ENCODE data around the gene WT1.

- no peak for TF ChIP-seq CTCF (conservative IDR thresholded peaks at IDR 0.05; ENCODE audit: low read depth, low read length)
- no peak for TF ChIP-seq POLR2A (IDR thresholded peaks at IDR 0.05; ENCODE audit: low read depth, low read length)
- TF ChIP-seq, protein P1, sequence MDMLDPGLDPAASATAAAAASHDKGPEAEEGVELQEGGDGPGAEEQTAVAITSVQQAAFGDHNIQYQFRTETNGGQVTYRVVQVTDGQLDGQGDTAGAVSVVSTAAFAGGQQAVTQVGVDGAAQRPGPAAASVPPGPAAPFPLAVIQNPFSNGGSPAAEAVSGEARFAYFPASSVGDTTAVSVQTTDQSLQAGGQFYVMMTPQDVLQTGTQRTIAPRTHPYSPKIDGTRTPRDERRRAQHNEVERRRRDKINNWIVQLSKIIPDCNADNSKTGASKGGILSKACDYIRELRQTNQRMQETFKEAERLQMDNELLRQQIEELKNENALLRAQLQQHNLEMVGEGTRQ (IDR thresholded peaks at IDR 0.05; ENCODE audit: low read depth, low read length): no peak
- no peak for TF ChIP-seq RFX5 (IDR thresholded peaks at IDR 0.05; ENCODE audit: low read depth, low read length)
- no peak for TF ChIP-seq SMC3 (IDR thresholded peaks at IDR 0.05; ENCODE audit: low read depth, low read length)
- TF ChIP-seq NFE2L2 (IDR thresholded peaks at IDR 0.05; ENCODE audit: low read depth, low read length): no peak
- TF ChIP-seq MXI1 (IDR thresholded peaks at IDR 0.05; ENCODE audit: borderline replicate concordance, low read depth, low read length): no peak
- no peak for TF ChIP-seq BHLHE40 (IDR thresholded peaks at IDR 0.05; ENCODE audit: low read depth, low read length)
- TF ChIP-seq RAD21 (IDR thresholded peaks at IDR 0.05; ENCODE audit: low read length): no peak
- TF ChIP-seq, protein P2, sequence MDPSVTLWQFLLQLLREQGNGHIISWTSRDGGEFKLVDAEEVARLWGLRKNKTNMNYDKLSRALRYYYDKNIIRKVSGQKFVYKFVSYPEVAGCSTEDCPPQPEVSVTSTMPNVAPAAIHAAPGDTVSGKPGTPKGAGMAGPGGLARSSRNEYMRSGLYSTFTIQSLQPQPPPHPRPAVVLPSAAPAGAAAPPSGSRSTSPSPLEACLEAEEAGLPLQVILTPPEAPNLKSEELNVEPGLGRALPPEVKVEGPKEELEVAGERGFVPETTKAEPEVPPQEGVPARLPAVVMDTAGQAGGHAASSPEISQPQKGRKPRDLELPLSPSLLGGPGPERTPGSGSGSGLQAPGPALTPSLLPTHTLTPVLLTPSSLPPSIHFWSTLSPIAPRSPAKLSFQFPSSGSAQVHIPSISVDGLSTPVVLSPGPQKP (IDR thresholded peaks at IDR 0.05; ENCODE audit: borderline replicate concordance, low read depth, low read length): no peak
- TF ChIP-seq RCOR1 (IDR thresholded peaks at IDR 0.05; ENCODE audit: insufficient replicate concordance, low read length): no peak
- no peak for TF ChIP-seq MAFK (IDR thresholded peaks at IDR 0.05; ENCODE audit: low read depth, low read length)
- TF ChIP-seq MAZ (IDR thresholded peaks at IDR 0.05; ENCODE audit: borderline replicate concordance, low read depth, low read length): no peak
- no peak for TF ChIP-seq FOS (IDR thresholded peaks at IDR 0.05; ENCODE audit: low read depth, low read length)
Measured at GRCh38 chr11:32365192-32365591, 70.1 kb downstream of the WT1 start.
